GM18861 (cell line): ENCODE data around the gene FGF12.

Source experiments
- ATAC-seq: cut with Tn5 transposase; IDR thresholded peaks from one replicate; pipeline ENCODE4 v1.9.1; 2021; ENCODE audit not compliant: unreplicated experiment

FGF12 gene

GRCh38 chr3:192212335-192212734 lies 515.0 kb downstream of the FGF12 start:
- ATAC-seq: peak; percentile 65

GRCh38 chr3:192207651-192208050 lies 519.7 kb downstream of the FGF12 start:
- no peak for ATAC-seq

GRCh38 chr3:192207239-192207638 lies 520.1 kb downstream of the FGF12 start:
- no peak for ATAC-seq

GRCh38 chr3:192194085-192194484 lies 533.3 kb downstream of the FGF12 start:
- no peak for ATAC-seq

GRCh38 chr3:192188218-192188835 lies 539.0 kb downstream of the FGF12 start:
- peak; percentile 91 for ATAC-seq

GRCh38 chr3:192187485-192188051 lies 539.8 kb downstream of the FGF12 start:
- ATAC-seq: no peak

GRCh38 chr3:192186498-192186897 lies 540.8 kb downstream of the FGF12 start:
- no peak for ATAC-seq

GRCh38 chr3:192186045-192186444 lies 541.3 kb downstream of the FGF12 start:
- no peak for ATAC-seq

- no peak for ATAC-seq
Measured at GRCh38 chr3:192183109-192183508, 544.2 kb downstream of the FGF12 start.

GRCh38 chr3:192181151-192181550 lies 546.2 kb downstream of the FGF12 start:
- no peak for ATAC-seq

GRCh38 chr3:192177383-192177782 lies 550.0 kb downstream of the FGF12 start:
- ATAC-seq: no peak

- ATAC-seq: no peak
Measured at GRCh38 chr3:192174283-192174682, 553.1 kb downstream of the FGF12 start.

- ATAC-seq: no peak
Measured at GRCh38 chr3:192171213-192171612, 556.1 kb downstream of the FGF12 start.

GRCh38 chr3:192170659-192171058 lies 556.7 kb downstream of the FGF12 start:
- no peak for ATAC-seq

GRCh38 chr3:192170031-192170430 lies 557.3 kb downstream of the FGF12 start:
- no peak for ATAC-seq

- ATAC-seq: no peak
Measured at GRCh38 chr3:192169332-192169915, 557.9 kb downstream of the FGF12 start.

GRCh38 chr3:192168202-192168601 lies 559.1 kb downstream of the FGF12 start:
- no peak for ATAC-seq

- ATAC-seq: no peak
Measured at GRCh38 chr3:192165552-192165951, 561.8 kb downstream of the FGF12 start.

- ATAC-seq: no peak
Measured at GRCh38 chr3:192161661-192162060, 565.7 kb downstream of the FGF12 start.

GRCh38 chr3:192156382-192156781 lies 571.0 kb downstream of the FGF12 start:
- ATAC-seq: no peak

GRCh38 chr3:192155194-192155593 lies 572.1 kb downstream of the FGF12 start:
- ATAC-seq: no peak

- no peak for ATAC-seq
Measured at GRCh38 chr3:192133271-192133670, 594.1 kb downstream of the FGF12 start.
